Left kidney (tissue), 2 donors: ENCODE data around the gene DLG1. TPM values are rescaled to one million over a fixed set of nuclear protein-coding genes. Genes with fewer than 3 reads are reported as not detected.

Experiments
- DNase-seq: peaks from one replicate; pipeline ENCODE4 v3.0.0-alpha.2; 2013
- polyA plus RNA-seq: library from polyadenylated mRNA; unstranded; fragments of 120-200 nt; gene quantifications from one replicate; pipeline ENCODE4 v1.2.1, GENCODE V29; 2013; ENCODE audit not compliant: insufficient read length

Gene DLG1
- polyA plus RNA-seq, 1 donor = 96.9 TPM

GRCh38 chr3:197015790-197016736 is 282.3 kb downstream of the DLG1 start:
- DNase-seq = no peak

DNA sequence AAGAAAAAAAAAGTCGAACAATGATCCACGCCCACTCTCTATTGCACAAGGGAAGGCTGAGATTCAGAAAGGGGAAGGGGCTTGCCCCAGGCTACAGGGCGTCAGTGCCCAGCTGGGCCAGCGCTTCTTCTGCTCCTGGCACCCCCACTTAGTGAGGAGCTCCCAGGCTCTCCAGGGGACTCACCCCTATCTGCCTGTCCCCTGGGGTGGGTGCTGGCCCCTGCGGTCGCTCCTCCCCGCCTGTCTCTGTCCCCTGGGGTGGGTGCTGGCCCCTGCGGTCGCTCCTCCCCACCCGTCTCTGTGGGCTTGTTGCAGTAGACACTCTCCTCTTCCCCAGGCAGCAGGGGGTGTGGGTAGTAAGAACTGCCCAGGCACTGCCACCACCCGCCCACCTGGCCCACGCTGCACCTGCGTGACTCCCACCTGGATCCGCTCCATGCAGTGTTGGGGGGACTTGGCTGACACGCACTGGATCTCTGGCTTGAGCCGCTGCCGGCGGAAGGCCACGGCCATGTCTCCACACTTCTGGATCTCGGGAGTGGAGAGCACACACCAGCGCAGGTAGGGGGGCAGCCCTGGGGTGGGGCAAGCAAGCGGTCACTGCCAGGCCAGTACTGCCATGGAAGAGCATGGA is 283.4 kb downstream of the DLG1 start:
- DNase-seq = no peak

DNA sequence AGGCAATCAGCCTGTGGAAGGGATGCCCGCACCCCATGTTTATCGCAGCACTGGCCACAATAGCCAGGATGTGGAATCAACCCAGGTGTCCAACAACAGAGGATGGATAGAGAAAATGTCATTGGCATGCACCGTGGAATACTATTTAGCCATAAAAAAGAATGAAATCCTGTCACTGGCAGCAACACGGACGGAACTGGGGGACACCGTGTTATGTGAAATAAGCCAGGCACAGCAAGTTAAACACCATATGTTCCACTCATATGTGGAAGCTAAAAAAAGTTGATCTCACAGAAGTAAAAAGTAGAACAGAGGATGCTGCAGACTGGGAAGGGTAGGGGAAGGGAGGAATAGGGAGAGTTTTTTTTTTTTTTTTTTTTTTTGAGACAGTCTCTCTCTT is 284.4 kb downstream of the DLG1 start:
- no peak for DNase-seq

DNA sequence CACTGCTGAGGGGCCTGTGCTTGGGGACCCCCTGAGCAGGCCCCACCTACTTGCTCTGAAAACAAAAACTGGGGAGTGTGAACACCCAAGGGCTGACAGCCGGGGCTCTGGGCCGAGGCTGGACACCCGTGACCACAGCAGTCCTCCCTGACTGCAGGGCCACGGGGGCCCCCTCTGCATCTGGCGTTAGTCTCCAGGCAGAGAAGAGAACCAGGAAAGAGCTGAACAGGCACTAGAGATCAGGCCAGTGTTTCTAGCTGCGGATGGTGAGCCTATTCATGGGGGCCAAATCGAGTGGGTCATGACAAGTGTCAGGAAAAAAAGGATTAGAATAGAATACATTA is 285.9 kb downstream of the DLG1 start:
- DNase-seq = no peak

GRCh38 chr3:197011780-197012539 is 286.5 kb downstream of the DLG1 start:
- DNase-seq = no peak

DNA sequence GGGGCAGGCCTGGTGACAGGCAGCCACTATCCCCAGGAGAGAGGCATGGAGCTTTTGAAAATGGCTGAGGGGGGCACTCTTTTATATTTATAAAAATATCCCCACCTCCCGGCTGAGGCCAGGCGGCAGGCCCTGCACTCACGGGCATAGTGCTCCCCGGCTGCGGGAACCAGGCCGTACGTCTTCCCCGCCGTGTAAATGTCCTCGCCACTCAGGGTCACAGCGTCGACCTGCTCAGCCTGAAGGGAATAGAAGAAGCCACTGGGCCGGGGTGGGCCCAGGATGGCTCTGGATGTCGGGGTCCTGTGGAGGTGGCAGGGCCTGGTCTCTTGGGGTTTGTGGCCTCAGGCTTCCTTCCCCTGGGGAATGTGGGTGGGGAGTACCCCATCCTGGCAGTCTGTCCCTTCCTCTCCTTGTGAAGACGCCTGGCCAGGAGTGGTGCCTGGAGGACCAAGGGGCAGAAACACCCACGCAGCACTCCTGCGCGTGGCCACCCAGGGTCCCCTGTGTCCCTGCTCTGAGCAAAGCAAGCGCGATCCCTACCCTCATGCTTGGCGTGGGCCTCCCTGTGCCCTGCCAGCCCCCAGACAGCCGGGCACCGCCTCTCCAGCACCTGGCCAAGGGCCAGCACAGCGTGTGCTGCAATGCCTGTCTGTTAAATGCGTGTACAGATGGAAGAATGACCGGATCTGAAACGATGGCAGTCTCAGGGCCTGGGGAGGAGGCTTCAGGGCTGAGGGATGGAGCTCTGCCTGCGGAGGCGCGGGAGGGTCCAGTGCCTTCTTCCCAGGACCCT is 287.7 kb downstream of the DLG1 start:
- no peak for DNase-seq

DNA sequence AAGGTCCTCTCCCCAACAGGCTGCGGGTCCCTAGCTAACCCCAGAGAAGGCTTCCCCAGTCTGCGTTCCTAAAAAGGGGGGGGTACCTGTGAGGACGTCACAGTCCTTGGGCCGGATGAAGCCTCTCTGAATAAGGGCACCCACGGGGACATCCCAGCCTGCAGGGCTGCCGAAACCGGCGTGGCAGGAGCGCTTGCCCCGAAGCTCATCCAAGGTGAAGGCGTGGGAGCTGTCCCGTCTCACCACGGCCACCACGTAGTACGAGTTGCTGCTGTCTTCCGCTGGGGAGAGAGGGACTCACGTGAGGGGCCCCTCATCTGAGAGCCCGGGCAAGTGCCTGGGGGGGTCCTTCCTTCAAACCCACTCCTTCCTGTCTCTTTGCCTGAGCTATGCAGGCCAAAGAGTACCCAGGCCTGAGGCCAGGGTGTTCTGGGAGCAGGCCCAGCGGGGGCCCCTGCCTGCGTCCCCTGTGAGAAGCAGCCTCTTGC is 288.8 kb downstream of the DLG1 start:
- DNase-seq = no peak

DNA sequence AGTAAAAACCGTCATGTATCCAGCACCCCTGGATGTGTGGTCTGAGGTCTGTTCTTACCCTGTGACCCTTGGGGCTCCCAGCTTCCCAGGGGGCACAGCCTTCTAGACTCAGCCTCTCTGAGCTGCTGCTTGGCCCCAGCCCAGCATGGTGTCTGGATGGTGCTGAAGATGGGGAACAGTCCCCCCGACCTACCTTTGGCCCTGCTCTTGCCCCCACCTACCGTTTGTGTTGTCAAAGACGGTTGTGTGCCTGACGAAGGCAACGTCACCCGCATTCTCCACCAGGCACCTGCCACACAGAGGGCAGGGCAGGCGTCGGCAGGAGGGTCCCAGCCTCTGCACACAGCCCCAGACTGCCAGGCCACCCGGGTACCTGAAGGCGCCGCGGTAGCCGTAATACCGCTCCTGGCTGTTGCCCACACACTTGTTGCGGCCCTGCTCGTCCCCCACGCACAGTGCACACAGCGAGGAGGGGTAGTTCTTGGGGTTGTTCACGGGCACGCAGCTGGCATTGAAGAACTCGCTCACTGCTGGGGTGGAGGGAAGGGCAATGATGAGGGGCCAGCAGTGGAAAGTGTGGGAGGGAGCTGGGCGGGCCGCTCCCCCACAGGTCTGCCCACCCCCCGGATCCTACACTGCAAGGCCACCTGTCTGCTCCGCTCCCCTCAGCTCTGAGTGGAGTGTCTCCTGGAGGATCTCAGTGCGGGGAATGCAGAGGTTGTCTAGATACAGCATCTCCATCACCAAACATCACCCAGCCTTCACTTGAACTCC is 289.8 kb downstream of the DLG1 start:
- no peak for DNase-seq

DNA sequence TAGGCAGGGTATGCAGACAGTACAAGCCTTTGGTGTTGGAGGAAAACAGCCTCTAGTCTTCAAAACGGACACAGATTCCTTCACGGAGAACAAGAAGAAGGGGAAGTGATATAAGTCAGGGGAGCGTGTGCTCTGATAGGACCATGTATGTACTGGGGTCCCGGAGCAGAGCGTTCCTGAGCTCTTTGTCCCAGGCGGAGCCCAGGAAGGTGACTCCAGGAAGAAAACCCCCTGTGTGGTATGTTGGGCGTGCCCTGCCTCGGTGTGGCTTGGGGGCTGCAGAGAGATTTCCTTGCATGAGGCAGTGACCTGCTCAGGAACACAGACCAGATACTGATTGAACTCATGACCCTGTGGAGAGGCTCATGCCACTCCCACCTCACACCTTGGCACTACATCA is 290.5 kb downstream of the DLG1 start:
- no peak for DNase-seq

GRCh38 chr3:197007296-197007940 is 291.0 kb downstream of the DLG1 start:
- no peak for DNase-seq

DNA sequence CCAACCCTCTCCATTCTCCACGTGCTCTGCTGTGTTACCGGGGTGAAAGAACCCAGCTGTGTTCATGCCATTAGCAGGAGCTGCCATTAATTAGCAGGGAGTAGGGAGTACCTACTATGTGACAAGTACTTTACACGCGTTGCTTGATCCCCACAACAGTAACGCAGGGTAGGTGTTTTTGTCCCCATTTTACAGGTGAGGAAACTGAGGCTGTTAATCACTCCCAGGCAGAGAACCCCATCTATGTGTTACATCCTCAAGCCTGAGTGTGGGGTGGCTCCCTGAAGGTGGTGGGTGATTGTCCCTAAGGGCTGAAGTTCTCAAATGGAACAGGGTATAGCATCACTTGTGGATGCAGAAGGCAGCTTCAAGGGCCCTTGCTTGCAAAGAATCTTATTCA is 291.6 kb downstream of the DLG1 start:
- no peak for DNase-seq

DNA sequence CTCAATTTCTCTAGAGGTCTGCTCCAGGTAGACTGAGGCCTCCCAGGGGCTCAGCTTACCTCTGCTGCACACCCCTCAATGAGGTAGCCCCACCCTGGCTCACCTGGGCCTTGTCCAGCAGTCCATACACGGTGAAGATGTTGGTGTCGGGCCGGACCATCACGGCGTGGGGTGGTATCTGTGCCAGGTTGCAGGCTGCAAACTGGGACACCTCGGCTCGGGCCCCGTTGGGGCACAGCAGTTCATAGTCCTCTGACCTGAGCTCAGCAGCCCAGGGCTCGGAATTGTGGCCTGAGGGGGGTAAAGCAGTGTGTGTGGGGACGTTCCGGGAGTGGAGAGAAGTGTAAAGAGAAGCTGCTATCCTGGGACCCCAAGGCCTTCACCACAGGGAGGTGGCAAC is 292.0 kb downstream of the DLG1 start:
- DNase-seq = no peak

DNA sequence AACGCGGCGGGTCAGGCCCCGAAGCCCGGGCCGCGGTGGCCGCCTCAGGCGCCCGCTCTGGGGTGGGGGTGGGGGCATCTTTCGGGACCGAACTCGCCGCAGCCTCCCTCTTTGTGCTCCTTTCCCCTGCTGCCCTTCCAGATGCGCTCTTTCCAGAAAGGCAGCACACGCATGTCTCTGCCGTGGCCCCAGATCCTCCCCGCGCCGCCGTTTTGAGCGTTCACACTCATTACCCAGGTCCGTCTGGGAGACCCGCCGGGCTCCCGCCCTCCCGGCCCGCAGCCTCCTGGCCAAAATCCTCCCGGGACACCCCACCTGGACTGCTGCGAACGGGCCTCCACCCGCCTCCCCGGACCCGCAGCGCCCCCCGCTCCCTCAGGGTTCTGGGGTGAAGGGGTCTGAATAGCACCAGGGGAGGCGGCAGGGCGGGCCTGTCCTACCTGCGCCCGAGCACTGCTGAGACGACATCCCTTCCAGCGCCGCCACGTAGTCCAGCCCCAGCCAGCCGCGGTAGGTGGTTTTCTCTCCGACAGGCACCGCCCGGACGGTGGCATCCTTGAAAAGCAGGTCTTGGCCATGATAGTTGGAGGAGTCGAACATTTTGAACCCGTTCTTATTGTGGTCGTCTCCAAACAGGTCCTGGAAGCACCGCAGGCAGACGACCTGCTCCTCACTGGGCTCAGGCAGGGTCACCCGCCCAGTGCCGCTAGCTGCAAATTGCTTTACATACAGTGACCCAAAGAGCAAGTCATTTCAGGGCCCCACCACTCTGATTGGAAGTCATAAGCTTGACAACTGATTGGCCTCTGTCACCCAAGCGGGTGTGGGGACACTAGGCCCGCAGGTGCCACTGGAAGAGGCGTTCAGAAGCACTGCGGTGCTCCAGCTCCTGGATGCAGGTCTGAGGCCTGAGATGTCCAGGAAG is 294.7 kb downstream of the DLG1 start:
- DNase-seq = no peak

GRCh38 chr3:197002701-197003454 is 295.5 kb downstream of the DLG1 start:
- DNase-seq = peak; percentile 75

DNA sequence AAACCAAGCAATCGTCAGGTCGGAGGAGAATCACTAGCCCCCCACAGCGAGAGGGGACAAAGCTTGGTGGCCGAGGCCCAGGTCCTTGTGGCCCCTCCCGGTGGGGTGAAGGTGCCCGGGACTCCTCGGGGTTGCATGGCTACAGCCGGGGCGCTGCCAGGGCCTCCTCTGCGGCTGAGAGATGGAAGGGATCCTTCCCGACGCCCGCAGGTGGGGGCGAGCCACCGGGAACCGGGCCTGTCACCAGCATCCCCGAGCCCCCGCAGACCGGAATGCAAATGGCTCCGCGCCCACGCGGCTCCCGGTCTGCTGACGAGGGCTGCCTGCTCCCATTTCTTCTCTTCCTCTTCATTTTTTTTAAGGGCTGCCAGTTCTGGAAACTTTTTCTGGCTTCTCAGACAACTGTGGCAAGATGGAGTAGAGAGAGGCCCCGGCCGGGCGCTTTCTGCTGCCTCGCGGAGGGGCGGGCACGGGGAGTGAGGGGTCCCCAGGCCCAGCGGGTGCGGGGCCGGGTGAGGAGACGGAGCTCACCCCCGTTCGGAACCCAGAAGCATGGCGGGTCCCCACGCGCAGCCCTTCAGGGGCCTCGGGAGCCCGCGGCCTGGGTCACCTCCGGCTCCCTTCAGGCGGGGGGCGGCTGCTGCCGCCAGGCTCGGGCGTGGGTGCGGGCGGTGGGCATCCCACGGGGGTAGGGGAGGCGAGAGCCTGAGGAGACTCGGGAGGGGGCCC is 296.3 kb downstream of the DLG1 start:
- DNase-seq = no peak

GRCh38 chr3:197001106-197001971 is 297.1 kb downstream of the DLG1 start:
- DNase-seq = no peak

- no peak for DNase-seq
Observed at GRCh38 chr3:197000211-197000610, 298.2 kb downstream of the DLG1 start.
